Heart left ventricle (tissue), 16 donors: ENCODE data around the gene NINL. TPM values are rescaled to one million over a fixed set of nuclear protein-coding genes. Genes with fewer than 3 reads are reported as not detected.

Experiments used
- ATAC-seq, 4 donors: fragments of 200-7000 bp; cut with Tn5 transposase; one replicate each; pipeline ENCODE4 v1.9.1; 2020 to 2022; ENCODE audit warnings: moderate library complexity in 4 of 4, mild to moderate bottlenecking in 3 of 4, moderate number of reproducible peaks in 1 of 4
- DNase-seq, 5 donors: peaks; one replicate each; pipeline ENCODE4 v3.0.0-alpha.2; 2020
- H3K27ac ChIP-seq, 12 donors: fragments of 200-600 bp; sonication (generic) in 4 of 12; one replicate each; pipeline versions ENCODE4 v1.5.0 to v1.8.0; 2016 to 2022; ENCODE audit warnings: mild to moderate bottlenecking in 2 of 12
- H3K27me3 ChIP-seq, 9 donors: fragments of 200-600 bp; sonication (generic) in 2 of 9; one replicate each; pipeline versions ENCODE4 v1.5.1 to v1.8.0; 2016 to 2022; ENCODE audit warnings: mild to moderate bottlenecking in 3 of 9
- H3K36me3 ChIP-seq, 9 donors: fragments of 200-600 bp; sonication (generic) in 2 of 9; one replicate each; pipeline versions ENCODE4 v1.5.0 to v1.8.0; 2018 to 2022; ENCODE audit warnings: mild to moderate bottlenecking in 2 of 9
- H3K4me1 ChIP-seq, 12 donors: fragments of 200-600 bp; sonication (generic) in 4 of 12; one replicate each; pipeline versions ENCODE4 v1.5.0 to v1.8.0; 2016 to 2022; ENCODE audit warnings: mild to moderate bottlenecking in 3 of 12
- H3K4me3 ChIP-seq, 12 donors: fragments of 200-600 bp; sonication (generic) in 4 of 12; one replicate each; pipeline versions ENCODE4 v1.5.0 to v1.8.0; 2017 to 2022; ENCODE audit warnings: mild to moderate bottlenecking in 9 of 12, moderate library complexity in 4 of 12
- H3K9me3 ChIP-seq, 12 donors: fragments of 200-600 bp; sonication (generic) in 4 of 12; one replicate each; pipeline versions ENCODE4 v1.5.0 to v1.8.0; 2016 to 2022; ENCODE audit warnings: mild to moderate bottlenecking in 1 of 12
- CTCF ChIP-seq, 12 donors: fragments of 200-600 bp; sonication (generic) in 4 of 12; IDR thresholded peaks; one replicate each; pipeline versions ENCODE4 v1.5.0 to v1.8.0; 2018 to 2022; ENCODE audit warnings: antibody characterized with exemption in 12 of 12, mild to moderate bottlenecking in 5 of 12
- POLR2A ChIP-seq, 2 donors: fragments of 450-650 bp; IDR thresholded peaks; one replicate each; pipeline ENCODE4 v1.6.1; 2017; ENCODE audit warnings: antibody characterized with exemption in 2 of 2, mild to moderate bottlenecking in 2 of 2, moderate library complexity in 2 of 2
- WGBS, 4 donors: extraction: QIAGEN DNeasy Blood & Tissue Kit in 2 of 4; methylation state at CpG; one replicate each; pipeline versions ENCODE4 v1.1.5 to v1.1.7; 2013 to 2018; 5-methylcytosine and 5-hydroxymethylcytosine counted together
- intact Hi-C, 10 donors: fragments of 100-400 bp; cut with DNase I; formaldehyde crosslinking; loops; one replicate each; pipeline versions ENCODE4 v1.11.1 to v1.14.2; 2022
- polyA plus RNA-seq, 2 donors: library from polyadenylated mRNA; stranded (reverse); fragments of 200-250 nt; gene quantifications; one replicate each; pipeline ENCODE4 v1.2.3, GENCODE V29; 2013
- total RNA-seq, 9 donors: library from RNA; depleted of rRNA in 2 of 9; stranded (reverse); fragments of >200 nt in 2 of 9; fragmentation: NEBNext Ultra II Directional in 3 of 9; extraction: Animal tissue kit (Norgen Biotek cat#: 25700) in 3 of 9; gene quantifications; one replicate each; pipeline versions ENCODE4 v1.1.0 to v1.2.4, GENCODE V29; 2016 to 2023
- donor health status: ischemic (EF 13 %, LVEDD 7.1; RV severe dilation, severe dysfunction).
- donor health status: healthy with polysubstance abuse.
- donor health status: DM: no; HTN: yes; CAD: no.
- donor health status: DM: no; HTN: no; CAD: no.
- donor health status: ischemic (EF 25% LVEDD 6.9; RV normal size, moderate dysfunction).
- donor health status: ischemic (EF 25% LVEDD 5.7; RV mildly dilated, moderate dysfunction).
- donor health status: healthy.
- donor health status: DM: yes; HTN: yes; CAD: no.
- donor health status: ischemic (EF 35%, LVEDD 5.7; RV mildly dilated, moderate dysfunction).
- donor health status: nonischemic (EF 11% LVEDD 7.7; RV severe dilation, severe dysfunction).
- donor health status: DM: yes; HTN: yes; CAD: no.
- donor health status: PGD.
- donor health status: ischemic (EF 29% LVEDD 5.4; RV normal size, mild dysfunction).
- donor health status: nonischemic (EF 23%, LVEDD 6.1; RV moderate dilation, normal function).

Gene NINL
- total and polyA plus RNA-seq, 11 donors: 0.78 to 7.1 (median 2.9) TPM

- 87 to 96% (median 90%) methylated on average over 3 of the region's 3 CpGs for WGBS, 4 donors
- no peak overlapping the region for H3K27ac ChIP-seq
- H3K4me3 ChIP-seq: no peak overlapping the region
- no peaks in the 10 kb centered on the region for H3K27me3 ChIP-seq
- H3K36me3 ChIP-seq: peaks cover 0 to 21% (median 4%) of the 10 kb centered on the region in 9 donors
- DNase-seq (no peak), ATAC-seq (no peak)
- TF ChIP-seq CTCF (IDR thresholded peaks at IDR 0.05) (no peak), POLR2A (IDR thresholded peaks at IDR 0.05) (no peak)
- H3K9me3 ChIP-seq: peaks cover 0 to 27% (median 18%) of the 10 kb centered on the region in 12 donors
- H3K4me1 ChIP-seq: no peaks in the 10 kb centered on the region
- intact Hi-C loops: no loop called here
These were observed 68.2 kb downstream of the NINL start for GRCh38 chr20:25517124-25517523.

- H3K27ac ChIP-seq: no peak overlapping the region
- TF ChIP-seq CTCF (IDR thresholded peaks at IDR 0.05): no peak
- TF ChIP-seq POLR2A (IDR thresholded peaks at IDR 0.05): no peak
- no peaks in the 10 kb centered on the region for H3K27me3 ChIP-seq
- no peak overlapping the region for H3K4me3 ChIP-seq
- ATAC-seq (no peak), DNase-seq (no peak)
- peaks cover 0 to 35% (median 4%) of the 10 kb centered on the region in 9 donors for H3K36me3 ChIP-seq
- peaks cover 0 to 27% (median 18%) of the 10 kb centered on the region in 12 donors for H3K9me3 ChIP-seq
- H3K4me1 ChIP-seq: no peaks in the 10 kb centered on the region
- 92 to 100% (median 98%) methylated on average over 2 of the region's 2 CpGs for WGBS, 4 donors
- intact Hi-C loops: no loop called here
These were observed 70.5 kb downstream of the NINL start for GRCh38 chr20:25514747-25515340.

GRCh38 chr20:25514195-25514594, 71.1 kb downstream of the NINL start:
- TF ChIP-seq POLR2A (IDR thresholded peaks at IDR 0.05): no peak
- TF ChIP-seq CTCF (IDR thresholded peaks at IDR 0.05): no peak
- peaks cover 0 to 42% (median 5%) of the 10 kb centered on the region in 9 donors for H3K36me3 ChIP-seq
- ATAC-seq (no peak), DNase-seq (no peak)
- intact Hi-C loops: no loop called here
- H3K4me3 ChIP-seq: no peak overlapping the region
- no peaks in the 10 kb centered on the region for H3K27me3 ChIP-seq
- 93 to 98% (median 97%) methylated on average over 2 of the region's 2 CpGs for WGBS, 4 donors
- H3K4me1 ChIP-seq: no peaks in the 10 kb centered on the region
- H3K27ac ChIP-seq: no peak overlapping the region
- peaks cover 0 to 27% (median 18%) of the 10 kb centered on the region in 12 donors for H3K9me3 ChIP-seq

GRCh38 chr20:25512709-25513108, 72.6 kb downstream of the NINL start:
- peaks cover 0 to 45% (median 5%) of the 10 kb centered on the region in 9 donors for H3K36me3 ChIP-seq
- H3K4me1 ChIP-seq: no peaks in the 10 kb centered on the region
- no peaks in the 10 kb centered on the region for H3K27me3 ChIP-seq
- intact Hi-C loops: no loop called here
- H3K9me3 ChIP-seq: peaks cover 0 to 27% (median 18%) of the 10 kb centered on the region in 12 donors
- 86 to 93% (median 91%) methylated on average over 12 of the region's 12 CpGs for WGBS, 4 donors
- no peak for TF ChIP-seq POLR2A (IDR thresholded peaks at IDR 0.05)
- no peak for TF ChIP-seq CTCF (IDR thresholded peaks at IDR 0.05)
- no peak for DNase-seq
- no peak overlapping the region for H3K27ac ChIP-seq
- H3K4me3 ChIP-seq: no peak overlapping the region
- peak in 1 of 4 donors; percentile 13 for ATAC-seq
